HG03575 (cell line): ENCODE results near the gene PTGIS.

Experiments used
- ATAC-seq: cut with Tn5 transposase; IDR thresholded peaks from one replicate; pipeline ENCODE4 v1.9.1; 2021; ENCODE audit not compliant: unreplicated experiment, insufficient number of reproducible peaks, low FRiP score; ENCODE audit errors: extremely low read depth

PTGIS gene

GRCh38 chr20:49461894-49462620 lies 105.9 kb downstream of the PTGIS start:
- ATAC-seq = no peak

- ATAC-seq = no peak
These were observed 107.0 kb downstream of the PTGIS start for GRCh38 chr20:49460916-49461315.

DNA sequence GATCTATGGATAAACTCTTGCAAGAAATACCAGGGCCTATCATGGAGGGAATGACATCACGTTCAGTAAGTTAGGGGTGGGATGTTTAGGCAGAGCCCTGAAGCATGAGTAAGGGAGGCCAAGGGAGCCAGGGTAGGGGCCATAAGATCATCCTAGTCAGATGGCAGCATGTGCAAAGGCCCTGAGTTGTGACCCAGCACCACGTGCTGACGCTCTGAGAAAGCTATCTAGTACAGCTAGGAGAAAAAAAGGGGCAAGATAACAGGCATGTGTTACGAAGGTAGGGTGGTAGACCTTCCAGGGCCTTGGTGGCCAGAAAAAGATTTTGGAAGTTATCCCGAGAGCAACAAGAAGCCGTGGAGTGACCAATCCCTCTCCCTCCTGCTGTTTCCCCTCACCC lies 107.8 kb downstream of the PTGIS start:
- no peak for ATAC-seq

- ATAC-seq = no peak
These were observed 108.3 kb downstream of the PTGIS start for GRCh38 chr20:49459684-49460083.

GRCh38 chr20:49457444-49457843 lies 110.5 kb downstream of the PTGIS start:
- no peak for ATAC-seq

- no peak for ATAC-seq
These were observed 111.3 kb downstream of the PTGIS start for GRCh38 chr20:49456646-49457045.

DNA sequence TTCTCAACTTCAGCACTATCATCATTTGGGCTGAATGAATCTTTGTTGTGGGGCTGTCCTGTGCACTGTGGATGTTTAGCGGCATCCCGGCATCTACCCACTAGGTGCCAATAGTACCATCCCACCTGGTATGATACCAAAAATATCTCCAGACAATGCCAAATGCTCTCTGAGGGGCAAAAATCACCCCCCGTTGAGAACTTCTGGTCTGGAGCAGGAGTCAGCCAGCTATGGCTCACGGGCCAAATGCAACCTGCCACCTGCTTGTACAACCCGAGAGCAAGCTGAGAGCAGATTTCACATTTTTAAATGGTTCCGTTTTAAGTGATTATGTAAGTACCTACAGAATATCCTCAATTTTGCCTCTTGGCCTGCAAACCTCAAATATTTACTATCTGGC lies 112.2 kb downstream of the PTGIS start:
- ATAC-seq = no peak
